GM10248 (cell line): Measurements from ENCODE around the gene CD69.
"Not testable (repeated sequence)": the region's sequence is repeated elsewhere in the genome, so short reads cannot be mapped to it uniquely, and the experiment has no call there.

Experiments used
- CTCF ChIA-PET: fragments of 300-600 bp; sonication (Branson Sonifier 250); formaldehyde crosslinking; extraction: SDS; loops from one replicate; lab custom pipeline; 2021; ENCODE audit warnings: antibody characterized with exemption; lab: Yijun Ruan, JAX
- POLR2A ChIA-PET: fragments of 350-650 bp; sonication (Branson Sonifier 250); formaldehyde crosslinking; extraction: SDS; loops from one replicate; lab custom pipeline; 2020; ENCODE audit warnings: antibody characterized with exemption; lab: Yijun Ruan, JAX
- DNase-seq: peaks from one replicate; pipeline ENCODE4 v3.0.0; 2012; ENCODE audit errors: extremely low spot score
- TF ChIP-seq, protein P1 (sequence below): IDR thresholded peaks from 2 replicates; pipeline ENCODE4 v1.5.1; 2012; ENCODE audit warnings: mild to moderate bottlenecking, low read depth; ENCODE audit errors: extremely low read depth, missing control alignments, control extremely low read depth

Gene CD69

DNA sequence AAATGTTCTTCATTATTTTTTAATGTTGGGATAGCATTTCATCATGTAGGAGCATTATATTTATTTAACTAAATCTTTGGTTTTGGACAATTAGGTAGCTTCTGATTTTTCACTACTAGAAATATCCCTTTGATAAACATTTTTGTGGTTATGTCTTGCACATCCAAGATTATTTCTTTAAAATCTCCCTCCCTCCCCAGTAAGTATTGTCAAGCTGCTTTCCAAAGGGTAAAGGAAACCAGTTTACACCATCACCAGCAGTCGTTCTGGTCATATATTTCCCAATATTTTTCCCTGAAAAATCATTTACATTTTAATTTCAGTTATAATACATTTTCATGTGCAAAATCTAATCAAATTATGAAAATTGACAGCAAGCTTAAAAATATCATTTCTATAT, 11.1 kb downstream of the CD69 start:
- no peak for DNase-seq
- ChIA-PET POLR2A (no interaction called here), CTCF (interaction anchor here (1.0 to 16.7 kb wide), 36 partner anchors 9 to 391 kb away, joined by 3 to 287 read pairs (median 7); partner anchors contain the start of genes CD69, CLEC12B, CLEC2A and CLEC2D)
- TF ChIP-seq, protein P1, sequence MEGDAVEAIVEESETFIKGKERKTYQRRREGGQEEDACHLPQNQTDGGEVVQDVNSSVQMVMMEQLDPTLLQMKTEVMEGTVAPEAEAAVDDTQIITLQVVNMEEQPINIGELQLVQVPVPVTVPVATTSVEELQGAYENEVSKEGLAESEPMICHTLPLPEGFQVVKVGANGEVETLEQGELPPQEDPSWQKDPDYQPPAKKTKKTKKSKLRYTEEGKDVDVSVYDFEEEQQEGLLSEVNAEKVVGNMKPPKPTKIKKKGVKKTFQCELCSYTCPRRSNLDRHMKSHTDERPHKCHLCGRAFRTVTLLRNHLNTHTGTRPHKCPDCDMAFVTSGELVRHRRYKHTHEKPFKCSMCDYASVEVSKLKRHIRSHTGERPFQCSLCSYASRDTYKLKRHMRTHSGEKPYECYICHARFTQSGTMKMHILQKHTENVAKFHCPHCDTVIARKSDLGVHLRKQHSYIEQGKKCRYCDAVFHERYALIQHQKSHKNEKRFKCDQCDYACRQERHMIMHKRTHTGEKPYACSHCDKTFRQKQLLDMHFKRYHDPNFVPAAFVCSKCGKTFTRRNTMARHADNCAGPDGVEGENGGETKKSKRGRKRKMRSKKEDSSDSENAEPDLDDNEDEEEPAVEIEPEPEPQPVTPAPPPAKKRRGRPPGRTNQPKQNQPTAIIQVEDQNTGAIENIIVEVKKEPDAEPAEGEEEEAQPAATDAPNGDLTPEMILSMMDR = no peak

DNA sequence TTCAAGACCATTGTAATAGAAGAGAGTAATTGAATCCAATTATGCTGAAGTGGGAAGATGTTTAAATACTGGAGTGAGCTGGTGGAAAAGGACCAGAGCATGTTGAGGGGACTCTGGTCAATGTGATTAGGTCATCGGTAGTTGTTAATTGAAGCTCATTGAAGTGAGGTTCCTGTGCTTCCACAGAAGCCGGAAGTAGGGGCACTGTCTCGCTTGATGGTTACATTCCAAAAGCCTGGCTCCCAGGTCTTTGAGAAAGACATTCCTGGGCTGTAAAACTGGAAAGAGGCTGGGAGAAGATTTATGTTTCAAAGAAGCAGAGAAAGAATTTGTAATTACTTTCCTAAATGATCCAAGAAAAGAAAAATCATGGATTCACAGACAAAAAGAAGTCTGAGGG, 15.5 kb downstream of the CD69 start:
- ChIA-PET CTCF (interaction anchor here (1.7 to 16.7 kb wide), 3 partner anchors 37 to 110 kb away, joined by 4 to 287 read pairs (median 6); no protein-coding TSS in a partner anchor), POLR2A (no interaction called here)
- DNase-seq = no peak
- TF ChIP-seq, protein P1 = no peak

DNA sequence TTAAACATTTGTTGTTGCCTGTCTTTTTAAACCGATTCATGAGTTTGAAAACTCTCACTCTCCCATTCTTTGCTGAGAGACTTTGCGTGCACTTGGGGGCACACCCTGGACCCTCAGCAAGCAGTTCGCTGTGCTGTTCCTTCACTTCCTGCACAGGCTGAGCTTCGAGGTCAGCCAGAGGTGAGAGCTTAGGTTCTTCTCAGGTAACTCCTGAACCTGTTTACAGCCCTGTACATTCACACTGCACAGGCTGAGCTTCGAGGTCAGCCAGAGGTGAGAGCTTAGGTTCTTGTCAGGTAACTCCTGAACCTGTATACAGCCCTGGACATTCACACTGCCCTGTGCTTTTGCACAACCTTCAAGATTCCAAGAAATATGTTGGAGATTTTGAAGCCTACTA, 18.0 kb downstream of the CD69 start:
- TF ChIP-seq, protein P1 = no peak
- CTCF ChIA-PET = interaction anchor here (0.6 to 16.7 kb wide), 32 partner anchors 9 to 798 kb away, joined by 3 to 287 read pairs (median 6); partner anchors contain the start of genes CD69 and CLECL1
- POLR2A ChIA-PET = interaction anchor here (0.6 to 0.8 kb wide), 3 partner anchors 18 to 95 kb away, joined by 3 read pairs; partner anchors contain the start of gene CD69
- DNase-seq = no peak

GRCh38 chr12:9741726-9742125, 19.0 kb downstream of the CD69 start:
- POLR2A ChIA-PET = no interaction called here
- DNase-seq = peak; percentile 54
- CTCF ChIA-PET = interaction anchor here (1.1 to 16.7 kb wide), 9 partner anchors 10 to 131 kb away, joined by 4 to 287 read pairs (median 12); partner anchors contain the start of gene CD69
- TF ChIP-seq, protein P1 = no peak

GRCh38 chr12:9740106-9740750, 20.5 kb downstream of the CD69 start:
- TF ChIP-seq, protein P1 = no peak
- CTCF ChIA-PET = interaction anchor here (2.5 to 16.7 kb wide), 3 partner anchors 11 to 59 kb away, joined by 11 to 287 read pairs (median 51); no protein-coding TSS in a partner anchor
- POLR2A ChIA-PET = no interaction called here
- no peak for DNase-seq

DNA sequence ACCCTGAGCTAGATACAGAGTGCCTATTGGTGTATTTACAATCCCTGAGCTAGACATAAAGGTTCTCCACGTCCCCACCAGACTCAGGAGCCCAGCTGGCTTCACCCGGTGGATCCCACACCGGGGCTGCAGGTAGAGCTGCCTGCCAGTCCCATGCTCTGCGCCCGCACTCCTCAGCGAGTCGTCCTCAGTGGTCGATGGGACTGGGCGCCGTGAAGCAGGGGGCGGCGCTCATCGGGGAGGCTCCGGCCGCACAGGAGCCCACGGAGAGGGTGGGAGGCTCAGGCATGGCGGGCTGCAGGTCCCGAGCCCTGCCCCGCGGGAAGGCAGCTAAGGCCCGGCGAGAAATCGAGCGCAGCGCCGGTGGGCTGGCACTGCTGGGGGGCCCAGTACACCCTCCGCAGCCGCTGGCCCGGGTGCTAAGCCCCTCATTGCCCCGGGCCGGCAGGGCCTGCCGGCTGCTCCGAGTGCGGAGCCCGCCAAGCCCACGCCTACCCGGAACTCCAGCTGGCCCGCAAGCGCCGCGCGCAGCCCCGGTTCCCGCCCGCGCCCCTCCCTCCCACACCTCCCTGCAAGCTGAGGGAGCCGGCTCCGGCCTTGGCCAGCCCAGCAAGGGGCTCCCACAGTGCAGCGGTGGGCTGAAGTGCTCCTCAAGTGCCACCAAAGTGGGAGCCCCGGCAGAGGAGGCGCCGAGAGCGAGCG, 21.1 kb downstream of the CD69 start:
- POLR2A ChIA-PET = interaction anchor here (0.8 kb wide), 1 partner anchor 21 kb away, joined by 3 read pairs; the partner anchor contains the start of gene CD69
- CTCF ChIA-PET = interaction anchor here (1.6 to 5.5 kb wide), 3 partner anchors 9 to 17 kb away, joined by 4 to 51 read pairs (median 11); no protein-coding TSS in a partner anchor
- DNase-seq = not testable (repeated sequence)

- POLR2A ChIA-PET = interaction anchor here (0.8 kb wide), 1 partner anchor 22 kb away, joined by 3 read pairs; the partner anchor contains the start of gene CD69
- CTCF ChIA-PET = interaction anchor here (1.6 to 5.5 kb wide), 3 partner anchors 9 to 16 kb away, joined by 4 to 51 read pairs (median 11); no protein-coding TSS in a partner anchor
- not testable (repeated sequence) for DNase-seq
Observed at GRCh38 chr12:9738905-9739304, 21.8 kb downstream of the CD69 start.
